H1 (cell line): ENCODE data around the gene STXBP6. TPM values are rescaled to one million over a fixed set of nuclear protein-coding genes. Genes with fewer than 3 reads are reported as not detected.

ENCODE experiments used
- CTCF ChIA-PET: fragments of 300-600 bp; sonication (Branson Sonifier 250); formaldehyde crosslinking; loops from one replicate; lab custom pipeline; 2021; ENCODE audit not compliant: partially characterized antibody; lab: Charles Lee
- POLR2A ChIA-PET: fragments of 300-600 bp; sonication (Branson Sonifier 250); formaldehyde crosslinking; loops from one replicate; lab custom pipeline; 2021; ENCODE audit warnings: inconsistent platforms; ENCODE audit not compliant: partially characterized antibody; lab: Charles Lee
- DNase-seq, 2 experiments: peaks; one replicate each; pipeline versions ENCODE4 v3.0.0 to v3.0.0-alpha.2; 2010 to 2022; ENCODE audit warnings: low spot score in 2 of 2, low read depth in 1 of 2, mixed read lengths in 1 of 2
- FAIRE-seq: peaks from 2 replicates; lab custom pipeline; 2011; peaks lifted over from hg19 to GRCh38; lab: Jason Lieb, UNC
- H2AFZ ChIP-seq: 2 replicates; pipeline ENCODE4 v1.8.1; 2012; ENCODE audit warnings: low read length, inconsistent platforms
- H2AK5ac ChIP-seq: 2 replicates; pipeline ENCODE4 v1.6.1; 2013; ENCODE audit warnings: low read depth, low read length
- H2BK120ac ChIP-seq: replicated peaks from 2 replicates; pipeline ENCODE3; 2013; ENCODE audit warnings: low read depth, low read length, inconsistent platforms
- H2BK12ac ChIP-seq: 2 replicates; pipeline ENCODE4 v1.6.1; 2013; ENCODE audit warnings: low read depth, low read length
- H2BK15ac ChIP-seq: 2 replicates; pipeline ENCODE4 v1.6.1; 2013; ENCODE audit warnings: low read length
- H2BK20ac ChIP-seq: 2 replicates; pipeline ENCODE4 v1.6.1; 2013; ENCODE audit warnings: low read length
- H2BK5ac ChIP-seq: 2 replicates; pipeline ENCODE4 v1.6.1; 2013; ENCODE audit warnings: low read depth, low read length
- H3K14ac ChIP-seq: 2 replicates; pipeline ENCODE4 v1.6.1; 2013; ENCODE audit warnings: inconsistent platforms; ENCODE audit not compliant: insufficient read length
- H3K18ac ChIP-seq: 2 replicates; pipeline ENCODE4 v1.6.1; 2013; ENCODE audit warnings: low read length; ENCODE audit errors: extremely low read depth
- H3K23ac ChIP-seq: 2 replicates; pipeline ENCODE4 v1.6.1; 2013; ENCODE audit warnings: inconsistent platforms; ENCODE audit not compliant: insufficient read length
- H3K23me2 ChIP-seq: 2 replicates; pipeline ENCODE4 v1.6.1; 2013; ENCODE audit warnings: low read depth, low read length
- H3K27ac ChIP-seq: 2 replicates; pipeline ENCODE4 v1.6.1; 2011; ENCODE audit warnings: low read depth, low read length, inconsistent platforms
- H3K27me3 ChIP-seq, 4 experiments: replicated peaks in 1 of 4; 1 replicate in 1 of 4; 2 replicates in 3 of 4; pipeline versions ENCODE4 v1.6.1 to v1.8.1; 2011 to 2013; ENCODE audit warnings: low read length in 3 of 4, mild to moderate bottlenecking in 3 of 4, inconsistent platforms in 2 of 4, mixed read lengths in 2 of 4, moderate library complexity in 1 of 4; ENCODE audit not compliant: control insufficient read depth in 3 of 4, insufficient read depth in 3 of 4; ENCODE audit errors: extremely low read depth in 1 of 4
- H3K36me3 ChIP-seq, 4 experiments: 2 replicates each; pipeline versions ENCODE4 v1.6.1 to v1.8.1; 2011 to 2013; ENCODE audit warnings: mild to moderate bottlenecking in 4 of 4, low read length in 3 of 4, moderate library complexity in 2 of 4, control low read depth in 1 of 4, inconsistent platforms in 1 of 4; ENCODE audit not compliant: insufficient read depth in 4 of 4, control insufficient read depth in 2 of 4
- H3K4ac ChIP-seq: replicated peaks from 2 replicates; pipeline ENCODE3; 2013; ENCODE audit warnings: low read length, low read depth, mixed read lengths, inconsistent platforms; ENCODE audit not compliant: insufficient read length
- H3K4me1 ChIP-seq, 4 experiments: replicated peaks in 1 of 4; 1 replicate in 1 of 4; 2 replicates in 3 of 4; pipeline versions ENCODE4 v1.6.1 to v1.8.1; 2011 to 2013; ENCODE audit warnings: low read length in 3 of 4, inconsistent platforms in 2 of 4, mixed read lengths in 1 of 4; ENCODE audit not compliant: insufficient read depth in 4 of 4, control insufficient read depth in 3 of 4
- H3K4me2 ChIP-seq, 2 experiments: 2 replicates each; pipeline versions ENCODE4 v1.6.1 to v1.8.1; 2011 to 2013; ENCODE audit warnings: low read depth in 2 of 2, low read length in 2 of 2, control low read depth in 1 of 2, inconsistent platforms in 1 of 2, mild to moderate bottlenecking in 1 of 2; ENCODE audit not compliant: insufficient read depth in 1 of 2
- H3K4me3 ChIP-seq, 4 experiments: fragments of 200-600, 300-600 bp in 1 of 4; sonication (generic), shearing (Covaris generic), sonication (Bioruptor Twin) in 1 of 4; 2 replicates each; pipeline versions ENCODE4 v1.5.1 to v1.8.1; 2011 to 2016; ENCODE audit warnings: low read length in 4 of 4, low read depth in 3 of 4, control low read depth in 2 of 4, inconsistent platforms in 2 of 4, mild to moderate bottlenecking in 2 of 4, mixed read lengths in 1 of 4, moderate library complexity in 1 of 4; ENCODE audit not compliant: insufficient read depth in 2 of 4; ENCODE audit errors: extremely low read depth in 1 of 4
- H3K56ac ChIP-seq: replicated peaks from 2 replicates; pipeline ENCODE3; 2013; ENCODE audit warnings: low read depth, mild to moderate bottlenecking, mixed read lengths, low read length, inconsistent platforms; ENCODE audit not compliant: insufficient read length
- H3K79me1 ChIP-seq: 2 replicates; pipeline ENCODE4 v1.6.1; 2013; ENCODE audit warnings: low read depth, low read length, control low read depth
- H3K79me2 ChIP-seq, 2 experiments: 2 replicates each; pipeline versions ENCODE4 v1.6.1 to v1.8.1; 2012 to 2013; ENCODE audit warnings: low read length in 2 of 2, mild to moderate bottlenecking in 2 of 2, inconsistent platforms in 1 of 2; ENCODE audit not compliant: insufficient read depth in 2 of 2, control insufficient read depth in 1 of 2
- H3K9ac ChIP-seq, 4 experiments: replicated peaks in 1 of 4; 1 replicate in 1 of 4; 2 replicates in 3 of 4; pipeline versions ENCODE4 v1.6.1 to v1.8.1; 2011 to 2013; ENCODE audit warnings: low read depth in 3 of 4, low read length in 3 of 4, control low read depth in 2 of 4, mild to moderate bottlenecking in 2 of 4, moderate library complexity in 2 of 4, inconsistent platforms in 1 of 4; ENCODE audit errors: extremely low read depth in 1 of 4
- H3K9me3 ChIP-seq, 2 experiments: 2 replicates each; pipeline versions ENCODE4 v1.6.1 to v1.8.1; 2012 to 2013; ENCODE audit warnings: mild to moderate bottlenecking in 2 of 2, moderate library complexity in 2 of 2, control low read depth in 1 of 2, inconsistent platforms in 1 of 2, low read depth in 1 of 2, low read length in 1 of 2, mixed read lengths in 1 of 2; ENCODE audit not compliant: insufficient read depth in 2 of 2
- H4K20me1 ChIP-seq, 2 experiments: replicated peaks in 1 of 2; 2 replicates each; pipeline versions ENCODE3 to v1.8.1; 2011 to 2013; ENCODE audit warnings: inconsistent platforms in 2 of 2, low read length in 2 of 2, mild to moderate bottlenecking in 1 of 2; ENCODE audit not compliant: insufficient read depth in 2 of 2, control insufficient read depth in 1 of 2
- H4K5ac ChIP-seq: 2 replicates; pipeline ENCODE4 v1.6.1; 2013; ENCODE audit warnings: low read length, low read depth, mixed read lengths, inconsistent platforms; ENCODE audit not compliant: insufficient read length
- H4K8ac ChIP-seq: 2 replicates; pipeline ENCODE4 v1.8.0; 2013; ENCODE audit warnings: mild to moderate bottlenecking, moderate library complexity, low read length, inconsistent platforms; ENCODE audit not compliant: insufficient read depth; ENCODE audit errors: extremely low read depth
- H4K91ac ChIP-seq: replicated peaks from 2 replicates; pipeline ENCODE3; 2013; ENCODE audit warnings: low read length, mixed read lengths, inconsistent platforms; ENCODE audit not compliant: insufficient read length
- BACH1 ChIP-seq: IDR thresholded peaks from 2 replicates; pipeline ENCODE4 v1.6.1; 2012; ENCODE audit warnings: low read length, improper control_type of control experiment
- EGR1 ChIP-seq: IDR thresholded peaks from 2 replicates; pipeline ENCODE4 v1.6.1; 2011; ENCODE audit warnings: low read depth, low read length, borderline replicate concordance
- EP300 ChIP-seq, 2 experiments: IDR thresholded peaks; 1 replicate in 1 of 2; 2 replicates in 1 of 2; pipeline ENCODE4 v1.6.1; 2011 to 2012; ENCODE audit warnings: low read depth in 2 of 2, low read length in 2 of 2, mild to moderate bottlenecking in 2 of 2, borderline replicate concordance in 1 of 2, inconsistent platforms in 1 of 2, moderate library complexity in 1 of 2
- HDAC2 ChIP-seq, 2 experiments: fragments of 300-600 bp in 1 of 2; sonication (generic) in 1 of 2; IDR thresholded peaks; 2 replicates each; pipeline ENCODE4 v1.6.1; 2011 to 2012; ENCODE audit warnings: low read depth in 2 of 2, low read length in 2 of 2, mild to moderate bottlenecking in 2 of 2, moderate library complexity in 2 of 2, borderline replicate concordance in 1 of 2, inconsistent platforms in 1 of 2
- KDM5A ChIP-seq: fragments of 200-600 bp; IDR thresholded peaks from 2 replicates; pipeline ENCODE4 v1.7.1; 2012; ENCODE audit warnings: mild to moderate bottlenecking, low read length, inconsistent platforms, mixed read lengths
- MAX ChIP-seq: IDR thresholded peaks from 2 replicates; pipeline ENCODE4 v1.6.1; 2012; ENCODE audit warnings: inconsistent platforms
- POU5F1 ChIP-seq: IDR thresholded peaks from 2 replicates; pipeline ENCODE4 v1.6.1; 2011; ENCODE audit warnings: low read depth, mild to moderate bottlenecking, low read length, moderate library complexity
- RNF2 ChIP-seq: fragments of 200-900, 300-1000 bp; sonication (generic); IDR thresholded peaks from 2 replicates; pipeline ENCODE4 v1.7.1; 2016; ENCODE audit warnings: borderline replicate concordance, low read depth, mild to moderate bottlenecking, antibody characterized with exemption, low read length; ENCODE audit not compliant: poor library complexity, severe bottlenecking; ENCODE audit errors: missing control alignments
- WGBS, 2 experiments: shearing (Covaris generic) in 1 of 2; methylation state at CpG; one replicate each; pipeline versions ENCODE4 v1.1.6 to v1.1.7; 2013 to 2015; ENCODE audit warnings: low lambda C conversion rate in 2 of 2, mixed read lengths in 2 of 2, inconsistent platforms in 1 of 2, low coverage in 1 of 2, missing lambda C conversion rate in 1 of 2; ENCODE audit not compliant: insufficient replicate concordance in 2 of 2, insufficient coverage in 1 of 2, insufficient read length in 1 of 2; ENCODE audit errors: extremely low coverage in 1 of 2, missing lambda C conversion rate in 1 of 2; 5-methylcytosine and 5-hydroxymethylcytosine counted together
- polyA plus RNA-seq, 7 experiments: library from polyadenylated mRNA; depleted of rRNA in 3 of 7; stranded (reverse) in 5 of 7; unstranded in 2 of 7; fragments of >200 nt in 5 of 7; fragments of 200-250 nt in 2 of 7; gene quantifications; 1 replicate in 5 of 7; 2 replicates in 1 of 7; 4 replicates in 1 of 7; pipeline versions ENCODE4 v1.2.1 to v1.2.3, GENCODE V29; 2011 to 2013; ENCODE audit warnings: missing spikeins in 2 of 7, mixed read lengths in 2 of 7
- total RNA-seq: library from RNA; stranded (reverse); fragmentation: NEBNext Ultra II Directional; extraction: Animal tissue kit (Norgen Biotek cat#: 25700); gene quantifications from 2 replicates; pipeline ENCODE4 v1.2.1, GENCODE V29; 2021
- TF ChIP-seq, protein P1 (sequence below): IDR thresholded peaks from 2 replicates; pipeline ENCODE4 v1.6.1; 2012; ENCODE audit warnings: inconsistent platforms
- TF ChIP-seq, protein P2 (sequence below): IDR thresholded peaks from 2 replicates; pipeline ENCODE4 v1.6.1; 2011; ENCODE audit warnings: low read length, improper control_type of control experiment

Gene STXBP6
- total and polyA plus RNA-seq, 2 of the 8 experiments (the other 6 are each of a cell fraction or from before 2014, with no cell fraction given) = 9.4 to 18.1 TPM

GRCh38 chr14:24943024-24943423 is 106.9 kb downstream of the STXBP6 start:
- WGBS, 2 experiments = 13% methylated on average over 3 of the region's 3 CpGs; no CpG with 5 or more reads in 1 of the 2 experiments
- Histone ChIP-seq H3K9me3 (no peaks in the 10 kb centered on the region), H3K27me3 (no peaks in the 10 kb centered on the region), H3K23ac (no peak overlapping the region), H3K4me1 (peaks cover 3 to 18% (median 12%) of the 10 kb centered on the region in 4 experiments; a peak in 5 of 7 replicates), H3K14ac (no peak overlapping the region), H3K36me3 (no peaks in the 10 kb centered on the region), H3K4me2 (peak overlapping the region; percentile 16 to 17; a peak in 3 of 4 replicates), H4K5ac (no peak overlapping the region), H4K91ac (no peak overlapping the region), H2AFZ (no peak overlapping the region), H2BK20ac (no peak overlapping the region), H2BK15ac (no peak overlapping the region), H2BK5ac (no peak overlapping the region; the same call in 1 of the 2 replicates), H3K56ac (no peak overlapping the region), H3K79me2 (no peaks in the 10 kb centered on the region), H3K9ac (no peak overlapping the region), H3K79me1 (peaks cover 2% of the 10 kb centered on the region; the same call in 1 of the 2 replicates), H4K20me1 (no peaks in the 10 kb centered on the region), H2AK5ac (no peak overlapping the region), H3K18ac (peak overlapping the region; percentile 10; the same call in 1 of the 2 replicates), H4K8ac (no peak overlapping the region), H2BK12ac (peak overlapping the region; percentile 52; the same call in 1 of the 2 replicates), H3K4me3 (no peak overlapping the region; a peak in 1 of 8 replicates), H3K4ac (no peak overlapping the region), H2BK120ac (no peak overlapping the region), H3K27ac (no peak overlapping the region), H3K23me2 (no peaks in the 10 kb centered on the region)
- FAIRE-seq (peak; percentile 99), DNase-seq (peak; percentile 36 to 61)
- CTCF ChIA-PET = interaction anchor here (1.0 kb wide), 1 partner anchor 10 kb away, joined by 3 read pairs; no protein-coding TSS in a partner anchor
- POLR2A ChIA-PET = interaction anchor here (2.1 kb wide), 1 partner anchor 10 kb away, joined by 5 read pairs; no protein-coding TSS in a partner anchor
- TF ChIP-seq, protein P1, sequence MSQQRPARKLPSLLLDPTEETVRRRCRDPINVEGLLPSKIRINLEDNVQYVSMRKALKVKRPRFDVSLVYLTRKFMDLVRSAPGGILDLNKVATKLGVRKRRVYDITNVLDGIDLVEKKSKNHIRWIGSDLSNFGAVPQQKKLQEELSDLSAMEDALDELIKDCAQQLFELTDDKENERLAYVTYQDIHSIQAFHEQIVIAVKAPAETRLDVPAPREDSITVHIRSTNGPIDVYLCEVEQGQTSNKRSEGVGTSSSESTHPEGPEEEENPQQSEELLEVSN = no peak
- TF ChIP-seq BACH1 = no peak
- no peak for TF ChIP-seq RNF2
- TF ChIP-seq HDAC2 (IDR thresholded peaks at IDR 0.05; ENCODE audit: borderline replicate concordance in 1 of 2, low read depth in 2 of 2, low read length in 2 of 2) = 0 out of 4 replicates have a peak, but pooled peaks of 1 of the 2 experiments have one; percentile 37
- TF ChIP-seq EP300 (IDR thresholded peaks at IDR 0.05; ENCODE audit: borderline replicate concordance in 1 of 2, low read depth in 2 of 2, low read length in 2 of 2) = peak in 1 of 2 experiments; percentile 43; a peak in 1 of 3 replicates
- TF ChIP-seq, protein P2, sequence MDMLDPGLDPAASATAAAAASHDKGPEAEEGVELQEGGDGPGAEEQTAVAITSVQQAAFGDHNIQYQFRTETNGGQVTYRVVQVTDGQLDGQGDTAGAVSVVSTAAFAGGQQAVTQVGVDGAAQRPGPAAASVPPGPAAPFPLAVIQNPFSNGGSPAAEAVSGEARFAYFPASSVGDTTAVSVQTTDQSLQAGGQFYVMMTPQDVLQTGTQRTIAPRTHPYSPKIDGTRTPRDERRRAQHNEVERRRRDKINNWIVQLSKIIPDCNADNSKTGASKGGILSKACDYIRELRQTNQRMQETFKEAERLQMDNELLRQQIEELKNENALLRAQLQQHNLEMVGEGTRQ = no peak
- no peak for TF ChIP-seq MAX
- no peak for TF ChIP-seq KDM5A
- no peak for TF ChIP-seq POU5F1
- no peak for TF ChIP-seq EGR1
